SHP77 treated with DMSO at 0.1 percent for 48 hours (cell line): ENCODE results near the gene RHBDD2.
"Not testable (repeated sequence)": the region's sequence is repeated elsewhere in the genome, so short reads cannot be mapped to it uniquely, and the experiment has no call there.

Experiments
- DNase-seq: peaks from one replicate; lab custom pipeline; 2025; lab: John Stamatoyannopoulos, UW

RHBDD2 gene

DNA sequence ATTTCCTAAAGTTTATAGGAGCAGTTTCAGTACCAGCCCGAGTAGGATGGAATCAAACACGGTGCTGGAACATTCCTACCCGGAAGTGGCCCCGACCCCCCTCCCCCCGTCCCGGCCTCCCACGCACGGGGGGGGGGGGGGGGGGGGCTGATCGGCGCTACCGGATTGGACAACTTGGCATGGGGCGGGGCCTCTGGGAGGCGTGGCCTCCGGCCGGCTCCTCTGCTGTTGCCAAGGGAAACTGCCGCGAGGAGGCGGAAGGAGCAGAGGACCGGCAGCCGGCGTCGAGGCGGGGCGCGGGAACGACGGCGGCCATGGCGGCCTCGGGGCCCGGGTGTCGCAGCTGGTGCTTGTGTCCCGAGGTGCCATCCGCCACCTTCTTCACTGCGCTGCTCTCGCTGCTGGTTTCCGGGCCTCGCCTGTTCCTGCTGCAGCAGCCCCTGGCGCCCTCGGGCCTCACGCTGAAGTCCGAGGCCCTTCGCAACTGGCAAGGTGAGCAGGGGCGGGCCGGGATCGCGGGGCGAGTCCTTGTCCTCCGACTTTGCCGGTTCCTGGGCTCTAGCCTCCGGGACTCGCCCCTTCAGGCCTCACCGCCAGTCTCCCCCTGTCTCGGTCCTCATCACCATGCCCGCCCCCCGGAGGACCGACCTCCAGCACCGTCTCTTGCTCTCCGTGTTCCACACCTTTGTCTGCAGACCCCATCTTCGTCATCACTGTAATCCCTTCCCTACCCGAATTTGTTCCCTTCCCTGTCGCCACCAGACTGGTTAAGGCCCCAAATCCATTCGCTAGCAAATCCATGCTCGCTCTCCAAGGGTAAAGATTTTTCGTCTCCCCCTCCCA lies at the start of gene RHBDD2:
RHBDD2 (plus strand) TSS at position 266 of the 843 bp plus-strand sequence; CDS start at position 315, 49 bp downstream.
- peak; percentile 73 for DNase-seq

DNA sequence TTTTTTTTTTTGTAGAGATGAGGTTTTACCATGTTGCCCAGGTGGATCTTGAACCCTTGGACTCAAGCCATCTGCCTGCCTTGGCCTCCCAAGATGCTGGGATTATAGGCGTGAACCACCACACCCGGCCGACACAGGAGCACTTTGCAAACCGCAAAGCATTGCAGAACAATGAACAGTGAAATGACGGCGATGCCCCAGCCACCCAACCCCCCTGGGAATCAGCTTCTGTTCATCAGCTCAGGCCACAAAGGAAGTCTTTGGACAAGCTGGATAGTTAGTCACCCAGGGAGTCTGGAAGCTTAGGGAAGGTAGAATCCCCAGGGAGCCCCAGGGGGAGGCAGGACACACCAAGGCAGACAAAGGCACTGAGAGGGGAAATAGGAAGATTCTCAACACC lies 49.2 kb upstream of the RHBDD2 start:
- not testable (repeated sequence) for DNase-seq

DNA sequence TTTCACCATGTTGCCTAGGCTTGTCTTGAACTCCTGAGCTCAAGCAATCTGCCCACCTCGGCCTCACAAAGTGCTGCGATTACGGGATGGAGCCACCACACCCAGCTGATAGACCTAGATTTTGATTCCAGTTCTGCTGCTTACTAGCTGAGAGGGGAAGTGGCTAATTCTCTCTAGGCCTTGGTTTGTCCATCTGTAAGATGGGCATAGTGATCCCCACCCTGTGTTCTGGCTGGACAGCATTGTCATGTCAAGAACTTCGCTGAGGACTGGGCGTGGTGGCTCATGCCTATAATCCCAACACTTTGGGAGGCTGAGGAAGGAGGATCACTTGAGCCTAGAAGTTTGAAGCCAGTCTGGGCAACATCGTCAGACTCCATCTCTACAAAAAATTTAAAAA lies 47.9 kb upstream of the RHBDD2 start:
- DNase-seq: no peak

- DNase-seq: not testable (repeated sequence)
These were observed 45.2 kb upstream of the RHBDD2 start for GRCh38 chr7:75833662-75834061.

- DNase-seq: no peak
These were observed 43.0 kb upstream of the RHBDD2 start for GRCh38 chr7:75835688-75836285.

DNA sequence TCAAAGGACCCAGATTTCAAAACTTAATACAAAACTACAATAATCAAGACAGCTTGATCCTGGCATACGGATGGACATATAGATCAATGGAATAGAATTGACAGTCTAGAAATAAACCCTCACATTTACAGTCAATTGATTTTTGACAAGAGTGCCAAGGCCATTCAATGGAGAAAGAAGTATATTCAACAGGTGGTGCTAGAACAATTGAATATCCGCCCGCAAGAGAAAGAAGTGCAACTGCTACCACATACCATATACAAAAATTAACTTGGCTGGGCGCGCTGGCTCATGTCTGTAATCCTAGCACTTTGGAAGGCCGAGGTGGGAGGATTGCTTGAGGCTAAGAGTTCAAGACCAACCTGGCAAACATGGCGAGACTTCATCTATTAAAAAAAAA lies 42.0 kb upstream of the RHBDD2 start:
- DNase-seq: no peak

DNA sequence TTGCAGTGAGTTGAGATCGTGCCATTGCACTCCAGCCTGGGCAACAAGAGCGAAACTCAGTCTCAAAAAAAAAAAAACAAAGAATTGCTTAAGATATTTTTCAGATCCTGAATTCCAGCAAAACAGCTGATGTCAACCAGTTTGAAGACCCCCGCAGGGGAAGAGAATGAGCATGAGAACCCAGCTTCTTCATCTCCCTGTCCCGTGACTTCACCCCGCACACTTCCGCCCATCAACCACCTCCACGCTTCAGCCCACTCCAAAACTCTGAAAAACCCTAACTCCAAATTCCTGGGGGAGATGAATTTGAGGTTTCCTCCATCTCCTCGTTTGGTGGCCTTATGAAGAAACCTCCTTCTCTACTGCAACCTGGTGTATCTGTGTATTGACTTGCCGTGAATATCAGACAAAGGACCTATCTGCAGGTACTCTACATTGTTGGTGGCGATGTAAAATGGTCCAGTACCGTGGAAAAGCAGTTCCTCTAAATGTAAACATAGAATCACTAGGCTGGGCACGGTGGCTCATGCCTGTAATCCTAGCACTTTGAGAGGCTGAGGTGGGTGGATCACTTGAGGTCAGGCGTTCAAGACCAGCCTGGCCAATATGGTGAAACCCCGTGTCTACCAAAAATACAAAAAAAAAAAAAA lies 40.4 kb upstream of the RHBDD2 start:
- not testable (repeated sequence) for DNase-seq

GRCh38 chr7:75840029-75840428 lies 38.8 kb upstream of the RHBDD2 start:
- no peak for DNase-seq

- no peak for DNase-seq
These were observed 35.9 kb upstream of the RHBDD2 start for GRCh38 chr7:75842836-75843446.

DNA sequence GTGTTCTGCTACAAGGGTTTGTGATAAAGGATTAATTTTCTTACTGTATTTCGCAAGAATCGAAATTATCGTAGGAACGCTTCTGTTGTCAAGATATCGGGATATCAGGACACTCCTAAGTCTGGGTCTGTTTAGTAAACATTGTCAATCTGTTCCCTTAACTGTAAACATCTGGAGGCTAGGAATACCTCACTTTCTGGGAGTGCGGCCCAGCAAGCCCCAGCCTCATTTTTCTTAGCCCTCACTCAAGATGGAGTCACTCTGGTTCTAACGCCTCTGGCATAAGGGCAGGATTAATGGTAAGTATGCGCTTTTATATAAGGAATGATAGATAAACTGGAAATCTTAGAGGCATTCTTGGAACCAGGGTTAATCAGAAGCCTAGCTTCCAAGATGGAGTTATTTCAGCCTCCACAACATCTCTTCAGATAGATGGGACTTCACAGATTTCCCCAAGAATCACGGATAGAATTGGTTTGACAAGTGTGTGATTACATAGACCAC lies 35.2 kb upstream of the RHBDD2 start:
- no peak for DNase-seq

DNA sequence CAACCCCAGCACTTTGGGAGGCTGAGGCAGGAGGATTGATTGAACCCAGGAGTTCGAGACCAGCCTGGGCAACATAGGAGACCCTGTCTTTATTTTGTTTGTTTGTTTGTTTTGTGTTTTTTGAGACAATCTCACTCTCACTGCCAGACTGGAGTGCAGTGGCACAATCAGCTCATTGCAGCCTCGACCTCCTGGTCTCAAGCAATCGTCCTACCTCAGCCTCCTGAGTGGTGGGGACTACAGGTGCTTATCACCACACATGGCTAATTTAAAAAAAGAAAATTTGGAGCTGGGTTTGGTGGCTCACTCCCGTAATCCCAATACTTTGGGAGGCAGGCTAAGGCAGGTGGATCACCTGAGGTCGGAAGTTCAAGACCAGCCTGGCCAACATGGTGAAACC lies 34.7 kb upstream of the RHBDD2 start:
- DNase-seq: no peak

- not testable (repeated sequence) for DNase-seq
These were observed 33.7 kb upstream of the RHBDD2 start for GRCh38 chr7:75845132-75845531.

- DNase-seq: no peak
These were observed 31.1 kb upstream of the RHBDD2 start for GRCh38 chr7:75847707-75848106.

DNA sequence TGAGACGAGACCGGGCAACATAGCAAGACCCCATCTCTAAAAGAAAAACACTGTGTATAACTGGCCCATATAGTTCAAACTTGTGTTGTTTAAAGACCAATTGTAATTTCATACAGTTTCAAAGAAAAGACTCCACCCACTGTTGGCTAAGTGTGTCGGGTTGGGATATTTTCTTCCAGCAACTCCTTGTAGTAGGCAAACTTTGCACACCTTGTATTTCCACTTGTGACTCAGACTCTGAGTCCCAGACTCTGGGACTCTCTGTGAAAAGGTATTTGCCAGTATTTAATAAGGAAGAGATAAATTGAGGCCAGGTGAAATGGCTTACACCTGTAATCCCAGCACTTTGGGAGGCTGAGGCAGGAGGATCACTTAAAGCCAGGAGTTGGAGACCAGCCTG lies 29.3 kb upstream of the RHBDD2 start:
- no peak for DNase-seq

DNA sequence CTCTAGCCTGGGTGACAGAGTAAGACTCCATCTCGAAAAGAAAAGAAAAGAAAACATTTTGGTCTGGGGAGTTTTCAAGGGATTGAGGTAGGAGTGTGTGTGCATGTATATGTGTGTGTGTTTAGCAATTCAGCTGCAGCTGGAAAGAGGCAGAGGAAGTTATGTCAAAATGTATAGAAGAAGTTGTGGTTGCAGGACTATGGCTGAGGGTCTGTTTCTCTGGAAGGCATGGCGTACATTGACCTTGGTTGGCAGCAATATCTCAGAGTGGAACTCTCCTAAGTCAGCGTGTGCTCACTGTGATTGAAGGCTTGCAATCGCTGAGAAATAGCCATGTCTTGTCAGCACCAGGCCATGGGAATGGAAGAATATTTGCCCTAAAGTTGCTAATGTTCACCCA lies 28.6 kb upstream of the RHBDD2 start:
- DNase-seq: no peak

DNA sequence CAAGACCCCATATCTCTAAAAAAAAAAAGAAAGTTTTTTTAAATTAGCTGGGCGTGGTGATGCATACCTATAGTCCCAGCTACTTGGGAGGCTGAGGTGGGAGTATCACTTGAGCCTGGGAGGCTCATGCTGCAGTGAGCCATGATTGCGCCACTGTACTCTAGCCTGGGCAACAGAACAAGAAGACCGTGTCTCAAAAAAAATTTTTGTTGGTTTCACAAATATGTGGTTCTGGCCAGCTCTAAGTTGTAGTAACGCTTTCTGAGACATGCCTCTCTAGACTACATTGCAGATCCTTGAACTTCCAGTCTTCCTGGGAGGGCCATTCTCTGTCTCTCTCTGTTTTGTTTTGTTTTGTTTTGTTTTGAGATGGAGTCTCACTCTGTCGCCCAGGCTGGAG lies 24.6 kb upstream of the RHBDD2 start:
- DNase-seq: no peak

- not testable (repeated sequence) for DNase-seq
These were observed 24.0 kb upstream of the RHBDD2 start for GRCh38 chr7:75854813-75855345.

- no peak for DNase-seq
These were observed 22.3 kb upstream of the RHBDD2 start for GRCh38 chr7:75856536-75856935.

- no peak for DNase-seq
These were observed 20.4 kb upstream of the RHBDD2 start for GRCh38 chr7:75858410-75858809.

DNA sequence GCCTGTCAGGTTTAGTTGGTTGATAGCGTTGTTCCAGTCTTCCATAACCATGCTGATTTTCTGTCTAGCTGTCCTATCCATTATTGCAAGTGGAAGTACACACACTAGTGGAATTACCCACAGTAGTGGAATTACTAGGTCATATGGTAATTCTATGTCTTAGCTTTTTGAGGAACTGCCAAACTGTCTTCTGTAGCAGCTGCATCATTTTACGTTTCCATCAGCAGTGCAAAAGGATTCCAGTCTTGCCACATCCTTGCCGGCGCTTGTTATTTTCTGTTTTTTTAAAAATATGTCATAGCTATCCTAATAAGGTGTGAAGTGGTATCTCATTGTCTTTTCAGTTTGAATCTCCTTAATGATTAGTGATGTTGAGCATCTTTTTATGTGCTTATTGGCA lies 17.2 kb upstream of the RHBDD2 start:
- DNase-seq: no peak

DNA sequence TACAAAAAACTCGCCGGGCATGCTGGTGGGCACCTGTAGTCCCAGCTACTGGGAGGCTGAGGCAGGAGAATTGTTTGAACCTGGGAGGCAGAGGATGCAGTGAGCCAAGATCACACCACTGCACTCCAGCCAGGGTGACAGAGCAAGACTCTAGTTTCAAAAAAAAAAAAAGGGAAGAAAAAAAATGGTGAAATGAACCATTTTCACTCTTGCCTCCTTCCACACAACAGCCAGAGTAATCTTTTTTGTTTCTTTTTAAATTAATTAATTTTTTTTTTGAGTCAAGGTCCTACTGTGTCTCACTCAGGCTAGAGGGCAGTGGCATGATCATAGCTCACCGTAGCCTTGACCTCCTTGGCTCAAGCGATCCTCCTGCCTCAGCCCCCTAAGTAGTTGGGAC lies 14.6 kb upstream of the RHBDD2 start:
- DNase-seq: not testable (repeated sequence)

DNA sequence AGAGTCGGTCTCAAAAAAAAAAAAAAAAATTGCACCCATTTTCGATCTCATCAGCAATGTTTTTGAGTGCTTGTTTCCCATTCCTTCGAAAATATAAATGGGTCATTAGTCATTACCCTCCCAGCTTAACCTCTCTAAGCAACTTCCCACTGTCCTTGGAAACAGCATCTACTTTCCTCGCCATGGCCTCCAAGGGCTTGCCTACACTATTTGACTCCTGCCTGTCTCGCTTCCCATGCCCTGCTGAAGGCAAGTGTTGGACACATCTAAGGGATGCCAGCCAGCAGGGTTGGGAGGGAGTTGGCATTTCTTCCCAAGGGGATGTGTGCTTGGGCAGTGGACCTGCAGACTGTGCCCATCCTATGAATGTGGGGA lies 12.7 kb upstream of the RHBDD2 start:
- DNase-seq: no peak
